ENCODE data around the gene CAT.

- TF ChIP-seq CTCF (IDR thresholded peaks at IDR 0.05) (no peak), POLR2A (IDR thresholded peaks at IDR 0.05) (no peak)
Measured at GRCh38 chr11:34478845-34479663, 40.3 kb downstream of the CAT start.

Data from thyroid gland (tissue), 4 donors.